Left lobe of liver (tissue), 2 donors: ENCODE data around the gene ZYX. TPM values are rescaled to one million over a fixed set of nuclear protein-coding genes. Genes with fewer than 3 reads are reported as not detected.

Experiments used
- ATAC-seq: fragments of 200-7000 bp; cut with Tn5 transposase; one replicate; pipeline ENCODE4 v1.9.1; 2020; ENCODE audit warnings: mild to moderate bottlenecking, moderate library complexity
- DNase-seq: peaks from one replicate; pipeline ENCODE4 v3.0.0-alpha.2; 2020; ENCODE audit warnings: low spot score
- total RNA-seq: library from RNA; stranded (reverse); gene quantifications from one replicate; pipeline ENCODE4 v1.2.1, GENCODE V29; 2021
- donor health status: DM: no; HTN: no; CAD: no; lungs with moderate emphysema.
- donor health status: DM: no; HTN: yes; CAD: no.

The ZYX gene, protein sequence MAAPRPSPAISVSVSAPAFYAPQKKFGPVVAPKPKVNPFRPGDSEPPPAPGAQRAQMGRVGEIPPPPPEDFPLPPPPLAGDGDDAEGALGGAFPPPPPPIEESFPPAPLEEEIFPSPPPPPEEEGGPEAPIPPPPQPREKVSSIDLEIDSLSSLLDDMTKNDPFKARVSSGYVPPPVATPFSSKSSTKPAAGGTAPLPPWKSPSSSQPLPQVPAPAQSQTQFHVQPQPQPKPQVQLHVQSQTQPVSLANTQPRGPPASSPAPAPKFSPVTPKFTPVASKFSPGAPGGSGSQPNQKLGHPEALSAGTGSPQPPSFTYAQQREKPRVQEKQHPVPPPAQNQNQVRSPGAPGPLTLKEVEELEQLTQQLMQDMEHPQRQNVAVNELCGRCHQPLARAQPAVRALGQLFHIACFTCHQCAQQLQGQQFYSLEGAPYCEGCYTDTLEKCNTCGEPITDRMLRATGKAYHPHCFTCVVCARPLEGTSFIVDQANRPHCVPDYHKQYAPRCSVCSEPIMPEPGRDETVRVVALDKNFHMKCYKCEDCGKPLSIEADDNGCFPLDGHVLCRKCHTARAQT
- total RNA-seq, result 33.8 TPM

DNA sequence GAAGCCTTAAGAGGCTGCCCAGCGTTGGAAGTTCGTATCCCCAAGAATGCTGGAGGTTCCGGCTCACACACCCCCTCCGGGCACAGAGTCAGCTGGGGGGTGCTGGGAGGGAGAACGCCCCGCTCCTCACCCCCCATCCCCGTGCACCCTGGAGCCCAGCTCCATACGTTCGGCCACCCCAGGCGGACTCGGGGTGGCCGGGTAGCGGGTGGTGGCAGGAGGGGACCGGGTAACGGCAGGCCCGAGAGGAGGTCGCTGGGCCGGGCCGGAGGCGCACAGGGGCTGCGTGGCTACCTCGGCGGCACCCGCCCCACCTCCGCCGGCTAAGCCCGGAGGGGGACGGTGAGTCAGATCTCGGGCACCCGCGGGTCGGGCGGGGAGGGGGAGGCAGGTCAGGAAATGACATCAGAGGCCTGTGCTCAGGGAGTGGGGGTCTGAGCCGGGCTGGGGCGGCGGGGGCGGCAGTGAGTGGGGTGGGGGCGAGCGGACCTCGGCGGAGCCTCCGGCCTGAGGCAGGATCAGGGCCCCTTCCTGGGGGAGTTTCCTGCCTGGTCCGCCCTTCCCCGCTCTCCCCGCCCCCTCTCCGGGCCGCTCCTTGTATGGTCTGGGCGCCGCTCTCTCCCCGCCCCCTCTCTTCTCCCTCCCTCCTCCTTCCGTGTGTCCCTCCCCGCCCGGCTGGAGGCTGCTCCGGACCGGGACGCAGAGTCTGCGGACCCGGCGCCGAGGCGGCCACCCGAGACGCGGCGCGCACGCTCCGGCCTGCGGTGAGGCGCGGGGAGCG lies at the start of gene ZYX:
TSS of gene ZYX (plus strand) at position 700 of the 781 bp plus-strand sequence. CDS start 227 bp downstream, outside the sequence.
- peak; percentile 94 for DNase-seq

GRCh38 chr7:143334244-143334643 lies 46.9 kb upstream of the ZYX start:
- DNase-seq, result no peak
- ATAC-seq, result no peak

More for the DNA sequence above, at the start of gene ZYX:
- peak; percentile 85 for ATAC-seq

DNA sequence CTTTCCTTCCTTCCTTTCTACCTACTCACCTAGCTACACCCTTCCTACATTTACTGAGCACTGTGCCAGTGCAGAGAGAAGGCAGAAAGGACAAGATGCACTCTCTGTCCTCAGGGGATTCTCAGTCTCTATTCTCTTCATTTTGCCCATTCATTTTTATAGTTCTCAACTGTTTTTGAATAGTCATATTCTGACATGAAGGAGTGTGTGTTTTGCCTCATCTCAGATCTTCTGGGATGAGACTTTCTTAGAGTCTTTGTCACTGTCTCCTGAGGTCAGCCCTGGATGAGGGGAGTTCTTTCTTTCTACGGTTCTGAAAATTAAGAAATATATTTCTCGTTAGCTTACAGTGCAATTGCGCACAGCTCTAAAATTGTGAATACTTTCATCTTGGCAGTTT lies 43.9 kb upstream of the ZYX start:
- DNase-seq (no peak), ATAC-seq (no peak)

DNA sequence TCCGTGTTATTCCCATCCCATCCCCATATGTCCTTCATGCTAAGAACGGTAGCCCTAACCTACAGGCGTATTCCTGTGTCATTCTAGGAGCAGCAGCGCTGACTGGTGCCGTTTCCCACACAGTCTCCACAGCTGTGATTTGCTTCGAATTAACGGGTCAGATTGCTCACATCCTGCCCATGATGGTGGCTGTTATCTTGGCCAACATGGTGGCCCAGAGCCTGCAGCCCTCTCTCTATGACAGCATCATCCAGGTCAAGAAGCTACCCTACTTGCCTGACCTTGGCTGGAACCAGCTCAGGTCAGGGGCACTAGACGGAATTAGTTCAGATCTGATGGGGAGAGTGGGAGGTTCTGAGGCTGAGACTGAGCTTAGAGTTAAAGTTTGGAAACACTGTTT lies 39.3 kb upstream of the ZYX start:
- DNase-seq (no peak), ATAC-seq (no peak)

GRCh38 chr7:143343596-143343995 lies 37.5 kb upstream of the ZYX start:
- DNase-seq (no peak), ATAC-seq (no peak)

GRCh38 chr7:143345428-143345900 lies 35.7 kb upstream of the ZYX start:
- no peak for DNase-seq
- ATAC-seq, result peak; percentile 63

DNA sequence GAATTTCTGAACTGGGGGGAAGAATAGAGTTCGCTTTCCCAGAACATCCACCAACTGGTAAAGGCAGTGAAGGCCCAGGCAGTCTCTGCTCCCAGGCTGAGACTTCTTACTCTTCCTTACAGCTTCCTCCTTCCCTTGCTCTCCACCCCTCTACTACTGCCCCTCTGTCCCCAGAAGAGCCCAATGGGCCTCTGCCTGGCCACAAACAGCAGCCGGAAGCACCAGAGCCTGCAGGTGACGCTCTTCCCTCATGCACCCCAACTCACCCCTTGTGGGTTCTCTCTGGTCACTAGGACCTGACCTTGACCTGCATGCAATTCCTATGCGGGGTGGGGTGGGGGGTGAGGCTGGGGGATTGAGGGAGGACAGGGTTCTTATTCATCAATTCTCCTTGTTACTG lies 35.1 kb upstream of the ZYX start:
- DNase-seq (no peak), ATAC-seq (no peak)

DNA sequence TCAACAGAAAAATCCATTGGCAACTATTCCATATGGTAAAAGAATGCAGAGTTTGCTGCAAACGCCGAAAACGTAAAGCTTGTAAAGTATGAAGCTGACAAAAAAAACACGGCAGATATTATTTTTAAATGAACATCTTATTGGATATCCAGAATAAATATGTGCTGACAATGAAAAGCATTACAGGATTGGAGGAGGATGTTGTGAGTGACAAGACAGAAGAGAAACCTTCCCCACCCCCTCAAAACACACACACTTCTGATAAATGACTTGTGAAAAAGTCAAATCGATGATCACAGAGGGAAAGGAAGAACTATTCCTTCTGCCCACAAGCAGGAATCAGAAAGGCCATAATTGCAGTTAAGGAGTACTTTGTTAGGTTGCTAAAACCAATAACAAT lies 33.2 kb upstream of the ZYX start:
- no peak for ATAC-seq

GRCh38 chr7:143351060-143351459 lies 30.1 kb upstream of the ZYX start:
- ATAC-seq (no peak), DNase-seq (no peak)

More for the DNA sequence above, 33.2 kb upstream of the ZYX start:
- no peak for DNase-seq

DNA sequence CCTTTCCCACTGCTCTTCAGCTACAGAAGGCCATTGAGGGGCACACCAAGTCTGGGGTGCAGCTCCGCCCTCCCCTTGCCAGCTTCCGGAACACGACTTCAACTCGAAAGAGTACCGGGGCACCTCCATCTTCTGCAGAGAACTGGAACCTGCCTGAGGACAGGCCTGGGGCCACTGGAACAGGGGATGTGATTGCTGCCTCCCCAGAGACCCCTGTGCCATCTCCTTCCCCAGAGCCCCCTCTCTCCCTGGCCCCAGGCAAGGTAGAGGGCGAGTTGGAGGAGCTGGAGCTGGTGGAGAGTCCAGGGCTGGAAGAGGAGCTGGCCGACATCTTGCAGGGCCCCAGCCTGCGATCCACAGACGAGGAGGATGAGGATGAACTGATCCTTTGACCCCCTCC lies 29.6 kb upstream of the ZYX start:
- no peak for ATAC-seq
- no peak for DNase-seq

- DNase-seq (peak; percentile 68), ATAC-seq (peak; percentile 97)
Measured at GRCh38 chr7:143352531-143353002, 28.6 kb upstream of the ZYX start.

DNA sequence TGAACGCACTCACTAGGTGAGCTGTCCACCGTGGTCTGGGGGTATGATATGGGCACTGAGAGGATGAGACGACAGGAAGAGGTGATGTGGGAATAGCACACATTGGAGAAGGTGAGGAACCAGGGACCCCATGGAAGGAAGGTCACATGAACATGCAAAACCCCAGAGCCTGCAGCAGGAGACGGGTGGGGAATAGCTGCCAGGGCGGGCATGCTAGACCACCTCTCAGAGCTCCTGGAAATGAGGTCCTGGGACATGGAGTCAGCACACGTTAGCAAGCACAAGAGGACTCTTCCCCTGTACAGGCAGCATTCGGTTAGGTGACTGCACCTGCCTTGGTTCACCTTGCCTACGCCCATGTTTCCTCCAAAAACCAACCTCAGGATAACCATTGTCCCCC lies 26.8 kb upstream of the ZYX start:
- DNase-seq (no peak), ATAC-seq (no peak)

DNA sequence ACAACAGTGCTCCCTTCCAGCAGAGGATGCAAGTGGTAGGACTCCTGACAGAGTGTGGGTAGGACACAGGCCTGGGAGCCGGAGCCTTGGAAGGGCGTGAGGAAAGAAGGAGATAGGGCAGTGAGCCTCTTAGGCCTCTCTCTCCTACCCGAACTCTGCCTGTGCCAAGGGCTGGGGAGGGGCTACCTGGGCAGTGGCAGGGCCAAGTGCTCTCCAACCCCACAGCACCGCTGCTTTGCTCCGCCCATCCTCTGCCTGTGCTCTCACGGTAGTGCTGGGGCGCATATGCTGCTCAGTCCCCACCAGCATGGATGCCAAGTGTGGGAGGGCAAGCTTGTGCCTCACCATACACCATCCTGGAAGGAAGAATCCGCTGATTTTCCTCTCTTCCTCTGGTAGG lies 26.2 kb upstream of the ZYX start:
- ATAC-seq (no peak), DNase-seq (no peak)

DNA sequence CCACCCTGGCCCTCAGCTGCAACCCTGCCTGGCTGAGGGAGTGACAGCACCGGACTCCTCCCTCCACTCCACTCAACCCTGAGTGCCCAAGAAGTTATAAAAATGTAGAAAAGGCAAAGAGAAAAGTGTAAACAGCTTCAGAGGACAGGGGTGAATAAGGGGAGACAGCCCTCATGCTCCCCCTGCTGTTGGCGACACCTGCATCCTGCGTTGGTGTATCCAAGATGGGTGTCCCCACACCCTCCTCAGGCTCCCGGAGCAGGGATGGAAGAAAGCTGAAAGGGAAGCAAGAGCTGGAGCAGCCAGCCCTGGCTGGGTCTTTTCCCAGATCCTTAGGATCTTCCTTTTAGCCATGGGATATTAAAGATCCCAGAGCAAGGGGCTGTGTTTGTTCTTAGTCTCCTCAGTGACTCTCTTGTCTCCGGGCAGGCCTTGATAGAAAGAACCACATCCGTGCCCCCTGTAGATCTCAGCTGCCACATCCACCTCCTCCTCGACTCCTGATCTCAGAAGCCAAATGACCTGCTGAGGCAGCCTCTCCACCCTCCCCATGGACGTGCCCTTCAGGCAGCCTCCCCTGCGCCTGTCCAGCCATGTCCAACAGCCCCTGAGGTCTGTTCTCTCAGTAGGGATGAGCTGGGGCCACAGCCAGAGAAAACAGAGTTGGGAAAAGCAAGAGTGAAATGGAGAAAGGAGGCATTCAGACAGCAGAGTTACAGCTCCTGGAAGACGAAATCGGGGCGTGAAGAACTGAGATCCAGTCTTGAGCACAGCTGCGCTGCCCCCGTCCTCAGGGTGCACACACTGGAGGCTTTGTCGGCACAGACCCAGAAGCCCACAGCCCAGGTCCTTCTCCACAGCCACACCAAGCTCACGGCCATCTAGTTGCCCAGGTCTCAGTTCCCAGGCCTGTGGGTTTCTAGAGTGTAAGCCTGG lies 25.4 kb upstream of the ZYX start:
- no peak for DNase-seq
- no peak for ATAC-seq

- ATAC-seq, result no peak
Measured at GRCh38 chr7:143356414-143357050, 24.6 kb upstream of the ZYX start.

DNA sequence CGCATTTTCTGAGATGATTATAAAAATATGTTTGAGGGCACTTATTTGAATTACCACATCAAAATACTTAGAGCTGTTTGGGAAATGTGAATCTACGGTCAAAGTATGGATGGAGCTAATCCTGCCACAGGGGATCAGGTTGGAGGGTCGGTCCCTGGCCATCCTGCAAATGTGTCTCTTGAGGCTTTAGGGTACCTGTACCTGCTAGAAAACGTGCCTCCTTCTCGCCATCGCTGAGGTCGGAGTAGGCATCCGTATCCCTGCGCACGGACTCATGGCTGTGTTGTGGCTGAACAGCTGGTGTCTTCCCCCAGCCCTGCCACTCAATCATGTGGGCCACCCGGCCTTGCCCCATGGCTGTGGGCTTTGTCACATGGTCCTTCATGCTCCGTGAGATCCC lies 22.5 kb upstream of the ZYX start:
- ATAC-seq, result no peak
- DNase-seq, result no peak

More at GRCh38 chr7:143356414-143357050, 24.6 kb upstream of the ZYX start:
- no peak for DNase-seq

- ATAC-seq (no peak), DNase-seq (no peak)
Measured at GRCh38 chr7:143359771-143360353, 21.3 kb upstream of the ZYX start.

DNA sequence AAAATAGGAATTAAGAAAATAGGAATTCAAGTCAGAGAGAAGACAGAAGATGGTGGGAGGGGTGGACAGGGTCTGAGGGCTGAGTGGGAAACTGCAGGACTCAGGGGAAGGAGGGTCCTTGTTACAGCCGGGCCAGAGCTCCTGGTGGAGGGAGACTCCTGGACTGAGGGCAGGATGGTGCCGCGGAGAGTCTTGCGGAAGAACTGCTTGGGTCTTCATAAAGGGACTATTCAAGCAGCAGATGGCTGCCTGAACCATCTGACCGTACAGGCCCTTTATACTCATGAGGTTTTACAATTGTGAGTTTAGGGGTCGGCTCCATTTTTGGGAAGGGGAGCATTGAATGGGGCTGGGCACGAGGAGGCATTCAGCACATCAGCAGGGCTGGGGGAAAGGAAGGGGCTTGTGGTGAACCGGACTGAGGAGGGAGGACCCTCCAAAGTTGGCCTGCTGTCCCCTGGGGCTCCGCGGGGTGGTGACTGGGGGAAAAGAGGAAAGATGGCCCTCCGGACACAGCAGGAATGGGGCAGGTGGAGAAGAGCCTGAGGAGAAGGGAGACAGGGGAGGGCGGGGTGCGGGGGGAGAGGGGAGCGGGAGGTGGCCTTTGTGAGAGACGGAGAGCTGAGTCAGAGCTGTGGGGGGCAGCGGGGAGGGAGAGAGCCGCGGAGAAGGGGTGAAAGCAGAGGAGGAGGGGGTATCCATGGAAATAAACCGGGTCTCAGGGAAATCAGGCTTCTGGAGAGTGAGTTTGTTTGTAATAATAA lies 20.2 kb upstream of the ZYX start:
- no peak for ATAC-seq

More for the DNA sequence above, 20.2 kb upstream of the ZYX start:
- no peak for DNase-seq
